IPS-18a (cell line): ENCODE data around the gene SASH1.

ENCODE experiments used
- H3K27ac ChIP-seq: one replicate; pipeline ENCODE4 v1.5.1; 2013; ENCODE audit warnings: low read length
- H3K27me3 ChIP-seq: one replicate; pipeline ENCODE4 v1.6.1; 2013; ENCODE audit warnings: mild to moderate bottlenecking, low read length; ENCODE audit not compliant: control insufficient read depth, insufficient read depth
- H3K36me3 ChIP-seq: one replicate; pipeline ENCODE4 v1.6.1; 2013; ENCODE audit warnings: low read depth, low read length; ENCODE audit not compliant: control insufficient read depth
- H3K4me1 ChIP-seq: one replicate; pipeline ENCODE4 v1.6.1; 2013; ENCODE audit warnings: low read depth, low read length; ENCODE audit not compliant: control insufficient read depth
- H3K4me3 ChIP-seq: one replicate; pipeline ENCODE4 v1.5.1; 2013; ENCODE audit warnings: low read length
- H3K9ac ChIP-seq: one replicate; pipeline ENCODE4 v1.6.1; 2013; ENCODE audit warnings: mild to moderate bottlenecking, low read length, moderate library complexity
- H3K9me3 ChIP-seq: one replicate; pipeline ENCODE4 v1.6.1; 2013; ENCODE audit warnings: low read depth, low read length; ENCODE audit not compliant: control insufficient read depth

The SASH1 gene

DNA sequence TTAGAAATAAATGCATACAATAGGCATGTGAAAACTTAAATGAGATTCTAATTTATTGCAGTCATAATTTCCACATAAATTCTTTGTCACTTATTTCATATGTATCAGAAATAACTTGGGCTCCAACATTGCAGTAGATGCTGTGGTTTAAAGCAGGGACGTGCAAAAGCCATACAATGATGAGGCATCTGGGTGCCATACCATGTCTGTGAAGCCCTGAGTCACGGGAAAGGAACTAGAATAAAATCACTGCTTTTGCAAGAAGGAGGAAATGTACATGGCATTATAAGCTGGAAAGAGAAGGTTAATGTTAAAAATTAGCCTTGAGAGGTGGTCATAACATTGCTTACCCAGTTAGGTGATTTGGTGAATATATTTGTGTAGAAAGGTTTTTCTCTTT lies 180.4 kb downstream of the SASH1 start:
- Histone ChIP-seq H3K27ac (no peak overlapping the region), H3K36me3 (peaks cover 18% of the 10 kb centered on the region), H3K27me3 (no peaks in the 10 kb centered on the region), H3K4me1 (peaks cover 25% of the 10 kb centered on the region), H3K9me3 (no peaks in the 10 kb centered on the region), H3K9ac (no peak overlapping the region), H3K4me3 (no peak overlapping the region)

DNA sequence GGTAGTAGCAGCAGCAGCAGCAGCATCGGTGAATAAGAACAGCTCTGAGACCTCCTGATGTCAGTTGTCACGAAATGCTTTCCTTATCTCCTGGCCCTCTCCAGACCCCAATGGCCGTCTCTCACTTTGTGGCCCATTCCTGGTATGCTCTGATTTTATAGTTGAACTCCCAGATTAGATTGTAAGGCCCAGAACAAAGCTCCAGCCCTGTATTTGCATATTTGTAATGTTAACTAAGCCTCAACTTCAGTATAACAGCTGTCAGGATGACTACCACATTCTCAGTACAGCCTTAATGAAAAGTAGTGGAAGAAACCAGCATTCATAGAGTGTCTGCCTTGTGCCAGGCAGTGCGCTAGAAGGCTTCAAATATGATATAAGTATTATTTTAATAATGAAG lies 180.9 kb downstream of the SASH1 start:
- Histone ChIP-seq H3K9me3 (no peaks in the 10 kb centered on the region), H3K27ac (no peak overlapping the region), H3K36me3 (peaks cover 24% of the 10 kb centered on the region), H3K9ac (no peak overlapping the region), H3K27me3 (no peaks in the 10 kb centered on the region), H3K4me3 (no peak overlapping the region), H3K4me1 (peaks cover 25% of the 10 kb centered on the region)

DNA sequence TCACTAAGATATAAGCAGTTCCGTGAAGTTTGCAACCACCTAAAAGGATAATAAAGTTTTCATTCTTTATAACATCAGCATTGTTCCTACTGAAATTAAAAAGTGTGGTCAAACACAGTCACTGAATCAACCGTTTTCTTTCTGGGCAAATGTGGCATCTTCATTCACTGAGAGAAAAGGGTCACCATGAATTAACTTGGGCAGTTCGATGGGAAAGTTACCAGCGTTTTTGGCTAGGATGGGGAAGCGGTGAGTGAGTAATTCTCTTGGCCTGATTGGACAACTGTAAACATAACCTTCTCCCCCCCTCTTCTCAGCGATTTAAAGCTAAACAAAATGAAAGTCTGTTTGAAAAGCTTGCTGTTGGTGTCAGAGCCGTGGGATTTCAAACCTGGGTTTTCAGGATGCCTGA lies 181.8 kb downstream of the SASH1 start:
- no peaks in the 10 kb centered on the region for H3K27me3 ChIP-seq
- H3K36me3 ChIP-seq = peaks cover 27% of the 10 kb centered on the region
- no peak overlapping the region for H3K27ac ChIP-seq
- no peak overlapping the region for H3K9ac ChIP-seq
- no peaks in the 10 kb centered on the region for H3K9me3 ChIP-seq
- no peak overlapping the region for H3K4me3 ChIP-seq
- H3K4me1 ChIP-seq = peaks cover 25% of the 10 kb centered on the region

DNA sequence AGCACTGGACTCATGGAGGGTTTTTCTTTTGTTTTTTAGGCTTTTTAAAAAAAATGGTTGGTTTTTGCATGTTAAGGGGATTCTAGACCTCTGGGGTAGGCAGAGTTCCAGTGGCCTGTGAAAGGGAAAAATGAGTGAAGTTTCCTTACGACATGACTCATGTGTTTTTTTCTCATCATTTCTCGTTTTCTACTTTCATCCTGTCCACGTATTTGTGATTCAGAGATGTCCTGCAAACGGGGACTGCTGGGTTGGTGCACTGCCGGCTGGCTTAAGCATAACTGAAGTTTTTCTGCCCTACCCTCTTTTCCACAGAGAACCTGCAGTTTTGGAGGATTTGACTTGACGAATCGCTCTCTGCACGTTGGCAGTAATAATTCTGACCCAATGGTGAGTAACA lies 182.3 kb downstream of the SASH1 start:
- Histone ChIP-seq H3K9ac (no peak overlapping the region), H3K36me3 (peaks cover 23% of the 10 kb centered on the region), H3K4me3 (no peak overlapping the region), H3K27ac (no peak overlapping the region), H3K4me1 (peaks cover 25% of the 10 kb centered on the region), H3K9me3 (no peaks in the 10 kb centered on the region), H3K27me3 (no peaks in the 10 kb centered on the region)

DNA sequence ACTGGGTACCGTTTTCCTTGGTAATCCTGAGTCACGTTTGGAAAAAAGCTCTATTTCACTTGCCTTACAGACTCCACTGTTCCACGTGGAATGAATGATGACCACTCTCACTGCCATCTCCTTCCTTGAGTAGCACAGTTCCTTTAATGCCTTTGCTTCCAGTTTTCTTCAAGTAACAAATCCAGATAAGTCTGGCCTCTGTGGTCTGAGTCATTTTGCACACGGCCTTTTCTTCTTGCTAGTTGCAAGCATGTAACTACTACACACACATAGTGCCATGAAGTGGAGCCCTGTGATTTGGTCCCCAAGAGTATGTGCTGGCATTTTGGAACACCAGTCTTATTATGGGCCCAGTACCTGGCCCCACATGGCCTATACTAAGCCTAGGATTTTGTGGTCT lies 182.8 kb downstream of the SASH1 start:
- H3K27ac ChIP-seq = no peak overlapping the region
- H3K4me1 ChIP-seq = peaks cover 29% of the 10 kb centered on the region
- no peak overlapping the region for H3K9ac ChIP-seq
- no peaks in the 10 kb centered on the region for H3K27me3 ChIP-seq
- no peaks in the 10 kb centered on the region for H3K9me3 ChIP-seq
- peaks cover 22% of the 10 kb centered on the region for H3K36me3 ChIP-seq
- H3K4me3 ChIP-seq = no peak overlapping the region

DNA sequence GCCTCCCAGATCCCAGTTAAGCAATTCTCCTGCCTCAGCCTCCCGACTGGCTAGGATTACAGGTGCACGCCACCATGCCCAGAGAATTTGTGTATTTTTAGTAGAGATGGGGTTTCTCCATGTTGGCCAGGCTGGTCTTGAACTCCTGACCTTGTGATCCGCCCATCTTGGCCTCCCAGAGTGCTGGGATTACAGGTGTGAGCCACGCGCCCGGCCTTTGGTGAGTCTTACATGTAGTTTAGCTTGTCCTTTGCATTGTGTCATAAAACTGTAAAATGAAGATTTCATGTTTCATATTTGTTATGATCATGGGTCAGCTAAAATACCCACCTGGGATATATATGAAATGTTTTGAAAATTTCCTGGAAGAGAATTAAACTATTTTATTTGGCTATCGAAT lies 183.5 kb downstream of the SASH1 start:
- peaks cover 30% of the 10 kb centered on the region for H3K4me1 ChIP-seq
- H3K27ac ChIP-seq = no peak overlapping the region
- no peak overlapping the region for H3K4me3 ChIP-seq
- no peaks in the 10 kb centered on the region for H3K27me3 ChIP-seq
- no peaks in the 10 kb centered on the region for H3K9me3 ChIP-seq
- peaks cover 24% of the 10 kb centered on the region for H3K36me3 ChIP-seq
- no peak overlapping the region for H3K9ac ChIP-seq

DNA sequence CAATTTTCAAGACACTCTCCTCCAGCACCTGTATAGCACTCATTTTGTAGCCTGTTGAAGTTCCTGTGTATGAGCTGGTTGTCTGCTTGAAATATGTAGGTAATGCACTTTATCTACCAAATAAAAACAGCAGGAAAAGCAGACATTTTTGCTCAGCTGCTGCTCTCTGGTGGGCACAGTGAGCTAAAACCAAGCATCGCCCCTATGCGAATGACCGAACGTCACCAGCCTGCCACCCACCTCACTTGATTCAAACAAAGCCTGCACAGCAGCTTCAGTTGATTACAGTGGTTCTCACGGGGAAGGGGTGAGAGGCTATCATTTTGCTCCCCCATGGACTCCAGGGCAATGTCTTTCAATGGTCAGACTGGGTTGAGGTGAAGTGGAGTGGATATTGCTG lies 185.7 kb downstream of the SASH1 start:
- Histone ChIP-seq H3K27ac (no peak overlapping the region), H3K4me1 (peaks cover 25% of the 10 kb centered on the region)

DNA sequence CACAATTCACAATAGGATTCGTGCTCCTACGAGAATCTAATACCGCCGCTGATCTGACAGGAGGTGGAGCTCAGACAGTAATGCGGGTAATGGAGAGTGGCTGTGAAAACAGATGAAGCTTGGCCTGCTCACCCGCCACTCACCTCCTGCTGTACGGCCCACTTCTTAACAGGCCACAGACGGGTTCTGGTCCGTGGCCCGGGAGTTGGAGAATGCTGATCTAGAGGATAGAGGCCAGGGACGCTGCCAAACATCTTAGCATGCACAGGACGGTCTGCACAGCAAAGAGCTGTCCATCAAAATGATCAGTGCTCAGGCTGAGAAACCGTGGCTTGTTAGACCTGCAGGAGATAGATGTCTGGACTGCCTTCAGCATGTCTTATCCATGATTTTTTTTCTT lies 186.4 kb downstream of the SASH1 start:
- Histone ChIP-seq H3K27ac (no peak overlapping the region), H3K27me3 (no peaks in the 10 kb centered on the region), H3K9me3 (no peaks in the 10 kb centered on the region), H3K4me1 (peaks cover 21% of the 10 kb centered on the region), H3K9ac (no peak overlapping the region), H3K36me3 (peaks cover 40% of the 10 kb centered on the region), H3K4me3 (no peak overlapping the region)

More for the DNA sequence above, 185.7 kb downstream of the SASH1 start:
- no peak overlapping the region for H3K9ac ChIP-seq
- no peaks in the 10 kb centered on the region for H3K27me3 ChIP-seq
- H3K9me3 ChIP-seq = no peaks in the 10 kb centered on the region
- H3K4me3 ChIP-seq = no peak overlapping the region
- peaks cover 33% of the 10 kb centered on the region for H3K36me3 ChIP-seq

DNA sequence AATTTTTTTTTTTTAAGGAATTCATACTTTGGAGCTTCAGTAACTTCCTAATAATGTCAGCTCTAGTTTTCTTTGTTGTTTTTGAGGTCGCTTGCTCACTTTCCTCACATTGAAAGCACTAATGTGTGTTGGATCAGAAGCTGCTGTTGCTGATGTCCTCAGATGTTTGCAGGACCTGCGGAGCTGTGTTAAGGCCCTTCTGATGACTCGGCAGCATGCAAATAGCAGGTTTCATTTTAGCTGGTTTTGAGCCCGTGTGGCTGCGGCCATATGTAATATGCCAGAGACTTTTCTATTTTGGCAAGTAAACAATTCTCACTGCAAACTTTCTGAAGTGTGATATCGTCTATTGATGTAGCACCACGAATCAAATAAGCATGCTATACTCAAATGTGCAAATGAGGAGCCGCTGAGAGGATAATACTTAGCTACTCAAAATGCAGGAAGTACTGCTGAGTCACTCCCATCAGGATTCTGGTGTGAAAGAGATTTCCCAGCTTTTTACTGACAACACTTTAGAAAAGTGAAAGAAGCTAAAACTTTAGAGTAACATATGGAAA lies 187.8 kb downstream of the SASH1 start:
- Histone ChIP-seq H3K4me1 (peaks cover 15% of the 10 kb centered on the region), H3K4me3 (peak overlapping the region; percentile 34), H3K9ac (peak overlapping the region; percentile 74), H3K27me3 (no peaks in the 10 kb centered on the region), H3K36me3 (peaks cover 54% of the 10 kb centered on the region), H3K9me3 (no peaks in the 10 kb centered on the region), H3K27ac (peak overlapping the region; percentile 98)

DNA sequence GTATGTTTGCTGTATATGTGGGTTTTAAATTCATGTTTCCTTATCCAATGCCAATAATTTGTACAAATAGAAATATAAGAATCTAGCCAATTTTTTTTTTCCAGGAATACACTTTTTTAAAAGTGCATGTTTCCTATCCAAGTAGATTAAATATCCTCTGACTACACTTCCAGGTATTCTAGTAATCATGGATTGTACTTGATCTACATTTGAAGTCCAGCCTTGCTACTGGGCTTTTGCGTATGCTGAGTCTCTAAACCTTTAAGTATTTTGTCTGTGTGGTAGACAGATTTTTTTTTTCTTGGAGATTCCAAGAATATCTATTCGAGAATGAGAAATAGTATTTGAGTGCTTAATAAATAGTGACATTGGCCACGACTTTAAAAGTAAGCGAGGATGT lies 188.3 kb downstream of the SASH1 start:
- no peak overlapping the region for H3K4me3 ChIP-seq
- H3K4me1 ChIP-seq = peaks cover 15% of the 10 kb centered on the region
- H3K27me3 ChIP-seq = no peaks in the 10 kb centered on the region
- H3K27ac ChIP-seq = peak overlapping the region; percentile 98
- H3K36me3 ChIP-seq = peaks cover 59% of the 10 kb centered on the region
- peak overlapping the region; percentile 74 for H3K9ac ChIP-seq
- H3K9me3 ChIP-seq = no peaks in the 10 kb centered on the region

DNA sequence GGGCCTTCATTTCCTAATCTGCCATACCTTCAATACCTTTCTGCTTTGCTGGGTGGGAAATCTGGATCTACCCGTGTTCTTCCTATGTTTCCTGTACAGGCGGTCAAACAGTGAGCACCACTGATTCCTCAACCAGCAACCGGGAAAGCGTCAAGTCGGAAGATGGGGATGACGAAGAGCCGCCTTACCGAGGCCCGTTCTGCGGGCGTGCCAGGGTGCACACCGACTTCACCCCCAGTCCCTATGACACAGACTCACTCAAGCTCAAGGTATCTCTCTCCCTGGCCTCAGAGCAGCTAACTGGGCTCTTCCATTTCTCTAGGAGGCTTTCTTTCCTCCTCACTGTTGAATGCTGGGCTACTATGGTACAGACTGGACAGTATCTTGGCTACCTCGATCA lies 190.1 kb downstream of the SASH1 start:
- peaks cover 62% of the 10 kb centered on the region for H3K36me3 ChIP-seq

DNA sequence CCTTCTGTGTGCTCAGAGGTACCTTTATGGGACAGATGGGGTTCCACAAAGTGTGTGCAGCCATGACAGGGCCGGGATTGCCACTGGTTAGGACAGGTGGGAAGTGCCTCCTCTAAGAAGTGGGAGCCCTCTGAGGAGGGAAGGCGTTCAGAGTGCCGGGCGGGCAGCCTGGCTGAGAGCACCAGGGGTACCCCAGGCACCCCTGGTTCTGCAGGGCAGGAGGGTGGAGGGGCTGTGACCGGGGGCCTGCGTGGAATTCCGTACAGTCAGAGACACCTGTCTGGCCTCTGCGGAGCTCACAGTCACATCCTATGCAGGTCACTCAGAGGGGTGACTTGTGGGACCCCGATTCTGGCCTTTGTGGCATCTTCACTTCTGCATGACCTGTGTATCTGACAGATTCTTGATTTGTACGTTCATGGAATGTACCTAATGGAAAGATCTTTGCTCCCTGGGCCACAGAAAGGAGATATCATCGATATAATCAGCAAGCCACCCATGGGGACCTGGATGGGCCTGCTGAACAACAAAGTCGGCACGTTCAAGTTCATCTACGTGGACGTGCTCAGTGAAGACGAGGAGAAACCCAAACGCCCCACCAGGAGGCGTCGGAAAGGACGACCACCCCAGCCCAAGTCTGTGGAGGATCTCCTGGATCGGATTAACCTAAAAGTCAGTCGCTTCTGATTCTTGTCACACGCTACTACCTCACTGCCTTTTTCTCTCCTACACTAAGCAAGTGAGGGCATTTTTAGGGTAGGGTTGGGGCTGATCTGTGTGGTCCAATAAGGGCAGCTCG lies 190.9 kb downstream of the SASH1 start:
- no peak overlapping the region for H3K27ac ChIP-seq
- H3K9ac ChIP-seq = no peak overlapping the region
- peaks cover 15% of the 10 kb centered on the region for H3K4me1 ChIP-seq
- no peaks in the 10 kb centered on the region for H3K27me3 ChIP-seq
- H3K4me3 ChIP-seq = no peak overlapping the region
- peaks cover 55% of the 10 kb centered on the region for H3K36me3 ChIP-seq
- H3K9me3 ChIP-seq = no peaks in the 10 kb centered on the region

More for the DNA sequence above, 190.1 kb downstream of the SASH1 start:
- no peak overlapping the region for H3K4me3 ChIP-seq
- H3K27ac ChIP-seq = no peak overlapping the region
- H3K9me3 ChIP-seq = no peaks in the 10 kb centered on the region
- H3K9ac ChIP-seq = no peak overlapping the region
- H3K4me1 ChIP-seq = peaks cover 15% of the 10 kb centered on the region
- H3K27me3 ChIP-seq = no peaks in the 10 kb centered on the region
